HCT116 (cell line): ENCODE measurements around the gene SDF2L1. TPM values are rescaled to one million over a fixed set of nuclear protein-coding genes. Genes with fewer than 3 reads are reported as not detected.
A peak's percentile ranks its signal among the peaks of the same experiment; 100 is the strongest.

Experiments used
- ATAC-seq: fragments of 200-7000 bp; cut with Tn5 transposase; 2 replicates; pipeline ENCODE4 v1.9.1; 2020; ENCODE audit warnings: mild to moderate bottlenecking, moderate library complexity
- BruUV-seq: library from RNA; stranded (reverse); fragments of 400-500 nt; replicated peaks from 2 replicates; lab custom pipeline; 2021; lab: Mats Ljungman, UMichigan
- CTCF ChIA-PET: fragments of 300-600 bp; sonication (Branson Sonifier 250); formaldehyde crosslinking; loops from one replicate; lab custom pipeline; 2021; ENCODE audit warnings: antibody characterized with exemption; lab: Charles Lee
- POLR2A ChIA-PET: fragments of 300-600, 350-600 bp; sonication (Branson Sonifier 250); formaldehyde crosslinking; loops from one replicate; lab custom pipeline; 2021; ENCODE audit warnings: antibody characterized with exemption; lab: Charles Lee
- RAD21 ChIA-PET, 2 experiments: fragments of 300-600 bp; sonication (Branson Sonifier 250); formaldehyde crosslinking; loops; one replicate each; lab custom pipeline; 2023; ENCODE audit warnings: low total read pairs in 2 of 2; ENCODE audit not compliant: uncharacterized antibody in 2 of 2, unreplicated experiment in 2 of 2, low non-redundant PET in 1 of 2; lab: Charles Lee
- DNase-seq: peaks from one replicate; pipeline ENCODE4 v3.0.0-alpha.2; 2010; ENCODE audit warnings: low read depth, low spot score
- H2AFZ ChIP-seq: fragments of 200-600 bp; shearing (Covaris generic), sonication (generic); 2 replicates; pipeline ENCODE4 v1.6.1; 2017; ENCODE audit warnings: low read depth, mixed run types, mixed read lengths, antibody characterized with exemption, low read length; ENCODE audit not compliant: poor library complexity, severe bottlenecking
- H3K27ac ChIP-seq: 2 replicates; pipeline ENCODE4 v1.5.1; 2012; ENCODE audit warnings: low read depth, low read length
- H3K27me3 ChIP-seq: fragments of 200-600 bp; sonication (generic); 2 replicates; pipeline ENCODE4 v1.6.1; 2016; ENCODE audit warnings: mixed run types, low read length, mixed read lengths; ENCODE audit not compliant: insufficient read depth
- H3K36me3 ChIP-seq, 2 experiments: fragments of 200-500 bp in 1 of 2; fragments of 200-600 bp in 1 of 2; sonication (Bioruptor generic) in 1 of 2; sonication (generic) in 1 of 2; 2 replicates each; pipeline versions ENCODE4 v1.5.1 to v1.6.1; 2014 to 2016; ENCODE audit warnings: low read length in 2 of 2, inconsistent platforms in 1 of 2, mixed read lengths in 1 of 2, mixed run types in 1 of 2; ENCODE audit not compliant: insufficient read depth in 2 of 2, control insufficient read depth in 1 of 2
- H3K4me1 ChIP-seq, 2 experiments: fragments of 200-600 bp in 1 of 2; sonication (generic) in 1 of 2; 2 replicates each; pipeline versions ENCODE4 v1.5.1 to v1.6.1; 2012 to 2017; ENCODE audit warnings: low read length in 2 of 2, inconsistent platforms in 1 of 2, mild to moderate bottlenecking in 1 of 2, mixed read lengths in 1 of 2, mixed run types in 1 of 2, moderate library complexity in 1 of 2; ENCODE audit not compliant: insufficient read depth in 2 of 2, control insufficient read depth in 1 of 2
- H3K4me2 ChIP-seq: fragments of 200-600 bp; sonication (generic); 2 replicates; pipeline ENCODE4 v1.6.1; 2017; ENCODE audit warnings: mixed run types, low read length, mixed read lengths
- H3K4me3 ChIP-seq, 2 experiments: fragments of 200-600 bp in 1 of 2; sonication (generic) in 1 of 2; replicated peaks in 1 of 2; 2 replicates each; pipeline ENCODE4 v1.5.1; 2011 to 2016; ENCODE audit warnings: low read length in 2 of 2, control low read depth in 1 of 2, low read depth in 1 of 2, mild to moderate bottlenecking in 1 of 2, mixed read lengths in 1 of 2, mixed run types in 1 of 2
- H3K79me2 ChIP-seq: fragments of 200-600 bp; sonication (generic); 2 replicates; pipeline ENCODE4 v1.6.1; 2017; ENCODE audit warnings: mild to moderate bottlenecking, mixed run types, low read length, moderate library complexity, mixed read lengths; ENCODE audit not compliant: insufficient read depth
- H3K9ac ChIP-seq: fragments of 200-600 bp; sonication (generic); 2 replicates; pipeline ENCODE4 v1.6.1; 2016; ENCODE audit warnings: low read length, mixed read lengths
- H3K9me2 ChIP-seq: fragments of 200-600 bp; sonication (generic), shearing (Covaris generic); 2 replicates; pipeline ENCODE4 v1.6.1; 2017; ENCODE audit warnings: mixed run types, mild to moderate bottlenecking, moderate library complexity; ENCODE audit not compliant: insufficient read depth
- H3K9me3 ChIP-seq, 2 experiments: fragments of 200-500 bp in 1 of 2; fragments of 200-600 bp in 1 of 2; sonication (Bioruptor generic) in 1 of 2; sonication (generic) in 1 of 2; 2 replicates each; pipeline ENCODE4 v1.6.1; 2014 to 2017; ENCODE audit warnings: low read length in 2 of 2, mixed read lengths in 2 of 2, inconsistent platforms in 1 of 2, low read depth in 1 of 2, mild to moderate bottlenecking in 1 of 2, mixed run types in 1 of 2, moderate library complexity in 1 of 2; ENCODE audit not compliant: control insufficient read depth in 1 of 2, insufficient read depth in 1 of 2
- H4K20me1 ChIP-seq: fragments of 200-600 bp; sonication (generic), shearing (Covaris generic); 2 replicates; pipeline ENCODE4 v1.6.1; 2017; ENCODE audit warnings: mixed run types, mild to moderate bottlenecking, moderate library complexity; ENCODE audit not compliant: insufficient read depth
- CTCF ChIP-seq, 3 experiments: fragments of 200-600 bp in 1 of 3; sonication (generic) in 1 of 3; IDR thresholded peaks in 2 of 3; conservative IDR thresholded peaks in 1 of 3; 2 replicates each; pipeline ENCODE4 v1.5.1; 2012 to 2017; ENCODE audit warnings: low read depth in 2 of 3, low read length in 2 of 3, antibody characterized with exemption in 1 of 3, borderline replicate concordance in 1 of 3, control low read depth in 1 of 3, mild to moderate bottlenecking in 1 of 3, mixed read lengths in 1 of 3, mixed run types in 1 of 3, moderate library complexity in 1 of 3; ENCODE audit not compliant: insufficient read depth in 1 of 3
- EZH2 ChIP-seq: fragments of 200-600 bp; sonication (generic); IDR thresholded peaks from 2 replicates; pipeline ENCODE4 v1.6.1; 2017; ENCODE audit warnings: antibody characterized with exemption, mixed run types
- EZH2phosphoT487 ChIP-seq: fragments of 200-600 bp; IDR thresholded peaks from 2 replicates; pipeline ENCODE4 v1.6.1; 2018; ENCODE audit warnings: antibody characterized with exemption, borderline replicate concordance
- POLR2A ChIP-seq: IDR thresholded peaks from 2 replicates; pipeline ENCODE4 v1.7.0; 2011; ENCODE audit warnings: borderline replicate concordance; ENCODE audit not compliant: insufficient read depth, insufficient read length; ENCODE audit errors: extremely low read depth
- POLR2AphosphoS5 ChIP-seq: IDR thresholded peaks from 2 replicates; pipeline ENCODE4 v1.6.1; 2011; ENCODE audit warnings: mild to moderate bottlenecking, low read depth, low read length, moderate library complexity
- ZFX ChIP-seq: fragments of 450-650 bp; IDR thresholded peaks from 2 replicates; pipeline ENCODE4 v1.6.1; 2017
- intact Hi-C: fragments of 100-400 bp; cut with micrococcal nuclease; formaldehyde crosslinking; loops from 2 replicates; pipeline ENCODE4 v1.10.0; 2022
- total RNA-seq: library from RNA; stranded (reverse); gene quantifications from one replicate; pipeline ENCODE4 v1.2.1, GENCODE V29; 2021; ENCODE audit not compliant: unreplicated experiment
- TF ChIP-seq, protein P1 (sequence below): IDR thresholded peaks from 2 replicates; pipeline ENCODE4 v1.6.1; 2012

SDF2L1 gene
- total RNA-seq, 1 experiment from 2014 or later: 86.2 TPM

GRCh38 chr22:21626735-21627469, 15.2 kb upstream of the SDF2L1 start:
- no peak overlapping the region for H3K9ac ChIP-seq
- no peak for ATAC-seq
- peaks cover 59% of the 10 kb centered on the region for H3K79me2 ChIP-seq
- no peak overlapping the region for H3K4me3 ChIP-seq
- peak; percentile 58 for TF ChIP-seq POLR2A
- peak; percentile 14; the same call in 1 of the 2 replicates for TF ChIP-seq POLR2AphosphoS5
- TF ChIP-seq EZH2: no peak
- no peak overlapping the region for H3K4me2 ChIP-seq
- no peaks in the 10 kb centered on the region for H3K9me3 ChIP-seq
- POLR2A ChIA-PET: no interaction called here
- H3K4me1 ChIP-seq: peaks cover 9 to 34% of the 10 kb centered on the region in 2 experiments
- intact Hi-C loops: no loop called here
- H3K9me2 ChIP-seq: no peaks in the 10 kb centered on the region
- CTCF ChIA-PET: interaction anchor here (1.0 to 1.7 kb wide), 2 partner anchors 12 to 16 kb away, joined by 4 read pairs; no protein-coding TSS in a partner anchor
- RAD21 ChIA-PET: no interaction called here
- H3K27me3 ChIP-seq: no peaks in the 10 kb centered on the region
- no peak overlapping the region for H2AFZ ChIP-seq
- 0 out of 2 replicates have a peak overlapping the region, but pooled peaks have one; percentile 10 for H3K27ac ChIP-seq
- BruUV-seq: no TSS peak
- DNase-seq: no peak
- H4K20me1 ChIP-seq: no peaks in the 10 kb centered on the region
- H3K36me3 ChIP-seq: peaks cover 0 to 33% of the 10 kb centered on the region in 2 experiments; a peak in 1 of 4 replicates

DNA sequence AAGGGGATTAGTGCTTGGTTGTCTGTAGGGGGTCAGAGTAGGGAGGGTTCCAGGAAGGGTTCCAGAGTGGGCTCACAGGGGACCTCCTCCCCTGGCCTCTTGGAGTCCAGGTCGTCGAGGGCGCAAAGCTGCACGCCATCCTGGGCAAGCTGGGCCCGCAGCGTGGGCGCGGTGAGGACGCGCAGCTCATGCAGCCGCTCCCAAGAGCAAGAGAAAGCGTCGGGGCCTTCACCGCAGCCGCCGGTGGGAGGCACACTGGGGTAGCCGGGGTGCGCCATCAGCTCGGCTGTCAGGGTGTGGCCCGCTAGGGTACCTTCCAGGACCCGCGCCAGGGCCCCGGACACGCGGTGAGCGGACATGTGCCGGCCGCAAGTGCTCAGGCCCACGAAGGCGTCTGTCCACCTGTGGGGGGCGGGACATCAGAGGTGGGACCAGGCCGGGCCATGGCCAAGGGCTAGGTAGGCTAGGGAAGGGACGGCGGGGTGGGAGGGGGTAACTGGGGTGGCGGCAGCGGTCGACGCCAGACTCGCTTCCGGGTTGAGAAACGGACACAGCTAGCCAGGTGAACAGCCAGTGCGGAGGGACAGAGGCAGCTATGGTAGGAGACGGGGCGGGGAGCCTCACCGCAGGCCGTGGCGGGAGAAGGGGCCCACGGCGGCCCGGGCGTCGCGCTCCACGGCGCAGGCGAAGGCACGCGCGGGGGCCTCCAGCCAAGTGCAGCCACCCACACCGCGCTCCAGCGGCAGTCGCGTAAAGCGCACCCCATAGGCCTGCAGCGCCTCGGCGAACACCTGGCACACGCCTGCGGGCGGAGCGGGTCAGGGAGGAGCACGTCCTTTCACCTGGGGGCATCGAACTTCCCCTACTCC, 13.5 kb upstream of the SDF2L1 start:
- RAD21 ChIA-PET: interaction anchor here in 1 of 2 experiments (0.8 kb wide), 1 partner anchor 13 kb away, joined by 7 read pairs; the partner anchor contains the start of gene SDF2L1
- POLR2A ChIA-PET: interaction anchor here (0.7 to 2.9 kb wide), 9 partner anchors 14 to 73 kb away, joined by 3 to 43 read pairs (median 4); partner anchors contain the start of gene SDF2L1
- Histone ChIP-seq H3K4me2 (peak overlapping the region; percentile 94), H3K4me1 (peaks cover 9 to 45% of the 10 kb centered on the region in 2 experiments), H3K36me3 (peaks cover 0 to 20% of the 10 kb centered on the region in 2 experiments; a peak in 1 of 4 replicates), H3K9me2 (no peaks in the 10 kb centered on the region), H2AFZ (no peak overlapping the region), H4K20me1 (no peaks in the 10 kb centered on the region), H3K4me3 (peak overlapping the region; percentile 86 to 91), H3K79me2 (peaks cover 47% of the 10 kb centered on the region), H3K9me3 (no peaks in the 10 kb centered on the region), H3K27ac (peak overlapping the region; percentile 99), H3K9ac (peak overlapping the region; percentile 99), H3K27me3 (no peaks in the 10 kb centered on the region)
- no TSS peak for BruUV-seq
- CTCF ChIA-PET: interaction anchor here (0.7 to 5.7 kb wide), 12 partner anchors 9 to 72 kb away, joined by 3 to 103 read pairs (median 3); partner anchors contain the start of gene SDF2L1
- no peak for DNase-seq
- TF ChIP-seq ZFX: peak; percentile 79
- 0 out of 6 replicates have a peak, but pooled peaks of 1 of the 3 experiments have one; percentile 1 for TF ChIP-seq CTCF (IDR thresholded peaks at IDR 0.05 in 2 of 3, conservative IDR thresholded peaks at IDR 0.05 in 1 of 3; ENCODE audit: borderline replicate concordance in 1 of 3, insufficient read depth in 1 of 3, low read depth in 2 of 3, low read length in 2 of 3)
- TF ChIP-seq EZH2phosphoT487: no peak
- TF ChIP-seq, protein P1, sequence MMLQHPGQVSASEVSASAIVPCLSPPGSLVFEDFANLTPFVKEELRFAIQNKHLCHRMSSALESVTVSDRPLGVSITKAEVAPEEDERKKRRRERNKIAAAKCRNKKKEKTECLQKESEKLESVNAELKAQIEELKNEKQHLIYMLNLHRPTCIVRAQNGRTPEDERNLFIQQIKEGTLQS: no peak
- intact Hi-C loops: no loop called here
- peak; percentile 33 for ATAC-seq
